H9 (cell line): ENCODE results near the gene KIF1A. TPM values are rescaled to one million over a fixed set of nuclear protein-coding genes. Genes with fewer than 3 reads are reported as not detected.

ENCODE experiments used
- DNase-seq: peaks from one replicate; pipeline ENCODE4 v3.0.0-alpha.2; 2017
- H2AFZ ChIP-seq: one replicate; pipeline ENCODE4 v1.6.1; 2013; ENCODE audit warnings: mild to moderate bottlenecking, low read length, control low read depth, moderate library complexity
- H2AK5ac ChIP-seq: 2 replicates; pipeline ENCODE4 v1.6.1; 2013; ENCODE audit warnings: low read length, control low read depth, mixed read lengths; ENCODE audit not compliant: insufficient read length
- H2BK120ac ChIP-seq: one replicate; pipeline ENCODE4 v1.6.1; 2013; ENCODE audit warnings: low read depth, mild to moderate bottlenecking, low read length, control low read depth, inconsistent platforms; ENCODE audit not compliant: poor library complexity, severe bottlenecking
- H2BK12ac ChIP-seq: 2 replicates; pipeline ENCODE4 v1.6.1; 2013; ENCODE audit warnings: low read length, control low read depth, mixed read lengths, low read depth; ENCODE audit not compliant: insufficient read length
- H2BK15ac ChIP-seq: 2 replicates; pipeline ENCODE4 v1.6.1; 2013; ENCODE audit warnings: low read depth, low read length, control low read depth
- H2BK20ac ChIP-seq: one replicate; pipeline ENCODE4 v1.6.1; 2013; ENCODE audit warnings: low read depth, mild to moderate bottlenecking, low read length, control low read depth, inconsistent platforms; ENCODE audit not compliant: poor library complexity, severe bottlenecking
- H2BK5ac ChIP-seq: 2 replicates; pipeline ENCODE4 v1.6.1; 2013; ENCODE audit warnings: low read length, control low read depth, mixed read lengths; ENCODE audit not compliant: insufficient read length
- H3K14ac ChIP-seq: 2 replicates; pipeline ENCODE4 v1.6.1; 2013; ENCODE audit warnings: low read length, control low read depth; ENCODE audit not compliant: insufficient read depth
- H3K18ac ChIP-seq: 2 replicates; pipeline ENCODE4 v1.6.1; 2013; ENCODE audit warnings: low read depth, mild to moderate bottlenecking, mixed read lengths, low read length, control low read depth; ENCODE audit not compliant: insufficient read length
- H3K23ac ChIP-seq: 2 replicates; pipeline ENCODE4 v1.6.1; 2013; ENCODE audit warnings: low read length, control low read depth, mixed read lengths, low read depth; ENCODE audit not compliant: insufficient read length
- H3K23me2 ChIP-seq: 2 replicates; pipeline ENCODE4 v1.6.1; 2013; ENCODE audit warnings: low read depth, mild to moderate bottlenecking, mixed read lengths, low read length, control low read depth; ENCODE audit not compliant: insufficient read length, poor library complexity, severe bottlenecking
- H3K27ac ChIP-seq: 2 replicates; pipeline ENCODE4 v1.5.1; 2013; ENCODE audit warnings: low read length, control low read depth, mixed read lengths, low read depth; ENCODE audit not compliant: insufficient read length
- H3K27me3 ChIP-seq: 2 replicates; pipeline ENCODE4 v1.6.1; 2013; ENCODE audit warnings: low read length, control low read depth, inconsistent platforms; ENCODE audit not compliant: insufficient read depth
- H3K4ac ChIP-seq: 2 replicates; pipeline ENCODE4 v1.6.1; 2013; ENCODE audit warnings: low read depth, mild to moderate bottlenecking, control low read depth, inconsistent platforms, low read length, moderate library complexity
- H3K4me1 ChIP-seq: 2 replicates; pipeline ENCODE4 v1.6.1; 2013; ENCODE audit warnings: low read length, control low read depth, inconsistent platforms; ENCODE audit not compliant: insufficient read depth
- H3K4me2 ChIP-seq: 2 replicates; pipeline ENCODE4 v1.6.1; 2013; ENCODE audit warnings: low read length, control low read depth, mixed read lengths; ENCODE audit not compliant: insufficient read length, insufficient read depth
- H3K56ac ChIP-seq: 2 replicates; pipeline ENCODE4 v1.6.1; 2013; ENCODE audit warnings: low read depth, mild to moderate bottlenecking, mixed read lengths, low read length, control low read depth; ENCODE audit not compliant: insufficient read length
- H3K79me1 ChIP-seq: 2 replicates; pipeline ENCODE4 v1.6.1; 2013; ENCODE audit warnings: low read depth, mild to moderate bottlenecking, moderate library complexity, low read length, control low read depth, inconsistent platforms; ENCODE audit not compliant: insufficient read depth, poor library complexity, severe bottlenecking
- H3K79me2 ChIP-seq: 2 replicates; pipeline ENCODE4 v1.6.1; 2013; ENCODE audit warnings: low read length, control low read depth, inconsistent platforms; ENCODE audit not compliant: insufficient read depth
- H3K9ac ChIP-seq: 2 replicates; pipeline ENCODE4 v1.6.1; 2013; ENCODE audit warnings: low read length, control low read depth, mixed read lengths; ENCODE audit not compliant: insufficient read length; ENCODE audit errors: extremely low read depth
- H3K9me3 ChIP-seq: one replicate; pipeline ENCODE4 v1.6.1; 2013; ENCODE audit warnings: low read depth, low read length, inconsistent platforms; ENCODE audit not compliant: control insufficient read depth
- H3T11ph ChIP-seq: one replicate; pipeline ENCODE4 v1.6.1; 2013; ENCODE audit warnings: mild to moderate bottlenecking, low read length, control low read depth, inconsistent platforms
- H4K20me1 ChIP-seq: one replicate; pipeline ENCODE4 v1.6.1; 2013; ENCODE audit not compliant: control insufficient read depth, insufficient read length, insufficient read depth
- H4K5ac ChIP-seq: 2 replicates; pipeline ENCODE4 v1.6.1; 2013; ENCODE audit warnings: low read depth, mild to moderate bottlenecking, mixed read lengths, low read length, control low read depth; ENCODE audit not compliant: insufficient read length
- H4K8ac ChIP-seq: replicated peaks from 2 replicates; pipeline ENCODE4 v1.6.1; 2013; ENCODE audit warnings: low read length, control low read depth, mixed read lengths, low read depth; ENCODE audit not compliant: insufficient read length
- H4K91ac ChIP-seq: 2 replicates; pipeline ENCODE4 v1.6.1; 2013; ENCODE audit warnings: low read depth, mild to moderate bottlenecking, moderate library complexity, mixed read lengths, low read length, control low read depth; ENCODE audit not compliant: insufficient read length
- H3K27ac Mint-ChIP-seq, 3 experiments: 2 replicates in 2 of 3; 3 replicates in 1 of 3; pipeline ENCODE4 v1.8.0; 2020 to 2021; ENCODE audit warnings: mixed read lengths in 3 of 3, mild to moderate bottlenecking in 1 of 3, moderate library complexity in 1 of 3
- H3K27me3 Mint-ChIP-seq: 2 replicates; pipeline ENCODE4 v1.8.0; 2021; ENCODE audit warnings: low read depth, mild to moderate bottlenecking, moderate library complexity, mixed read lengths
- H3K36me3 Mint-ChIP-seq, 3 experiments: 2 replicates in 2 of 3; 3 replicates in 1 of 3; pipeline ENCODE4 v1.8.0; 2020 to 2021; ENCODE audit warnings: low read depth in 3 of 3, mixed read lengths in 3 of 3; ENCODE audit not compliant: insufficient read depth in 1 of 3
- H3K4me1 Mint-ChIP-seq, 2 experiments: 2 replicates each; pipeline ENCODE4 v1.8.0; 2020; ENCODE audit warnings: mixed read lengths in 2 of 2
- H3K4me3 Mint-ChIP-seq, 2 experiments: 2 replicates in 1 of 2; 3 replicates in 1 of 2; pipeline ENCODE4 v1.8.0; 2020 to 2021; ENCODE audit warnings: mild to moderate bottlenecking in 2 of 2, mixed read lengths in 2 of 2, moderate library complexity in 1 of 2
- H3K9me3 Mint-ChIP-seq, 2 experiments: 2 replicates in 1 of 2; 3 replicates in 1 of 2; pipeline ENCODE4 v1.8.0; 2020; ENCODE audit warnings: mild to moderate bottlenecking in 2 of 2, mixed read lengths in 2 of 2, moderate library complexity in 1 of 2
- WGBS: extraction: QIAGEN DNeasy Blood & Tissue Kit; methylation state at CpG from one replicate; pipeline ENCODE4 v1.1.7; 2013; ENCODE audit warnings: missing lambda C conversion rate, low lambda C conversion rate, mixed read lengths; ENCODE audit not compliant: insufficient read length; ENCODE audit errors: extremely low coverage; 5-methylcytosine and 5-hydroxymethylcytosine counted together
- total RNA-seq: library from RNA; stranded (reverse); gene quantifications from 2 replicates; pipeline ENCODE4 v1.2.1, GENCODE V29; 2021
- TF ChIP-seq, protein P1 (sequence below): fragments of 200-600 bp; sonication (generic); conservative IDR thresholded peaks from 3 replicates; pipeline ENCODE4 v1.8.0; 2021; ENCODE audit warnings: antibody characterized with exemption, mild to moderate bottlenecking

Gene KIF1A
- total RNA-seq, 1 experiment from 2014 or later, result 204 TPM

DNA sequence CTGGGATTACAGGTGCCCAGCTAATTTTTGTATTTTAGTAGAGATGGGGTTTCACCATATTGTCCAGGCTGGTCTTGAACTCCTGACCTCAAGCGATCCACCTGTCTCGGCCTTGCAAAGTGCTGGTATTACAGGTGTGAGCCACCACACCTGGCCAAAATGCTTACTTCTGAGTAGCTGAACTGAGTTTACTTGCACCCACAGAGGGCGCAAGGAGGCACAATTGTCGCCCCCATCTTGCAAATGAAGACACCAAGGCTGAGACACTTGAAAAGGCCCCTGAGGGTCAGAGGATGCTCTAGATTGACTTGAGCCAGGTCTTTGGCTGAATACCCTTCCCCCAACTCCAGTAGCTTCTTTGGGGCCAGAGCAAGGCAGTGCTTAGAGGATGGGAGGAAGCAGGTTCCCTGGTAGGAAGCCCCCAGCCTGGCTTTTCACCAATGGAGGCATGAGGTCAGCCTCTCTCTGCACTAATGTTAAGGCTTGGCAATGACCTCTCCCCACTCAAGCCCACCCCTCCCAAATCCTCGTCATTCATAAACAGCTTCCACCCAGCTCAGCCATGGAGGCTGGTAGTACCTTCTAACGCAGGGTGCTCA, 14.5 kb upstream of the KIF1A start:
- Histone ChIP-seq H3K23me2 (peaks cover 6% of the 10 kb centered on the region), H4K5ac (no peak overlapping the region), H3K79me2 (no peaks in the 10 kb centered on the region), H4K91ac (no peak overlapping the region), H3T11ph (no peak overlapping the region), H2AK5ac (no peak overlapping the region), H3K4ac (no peak overlapping the region), H4K8ac (no peak overlapping the region), H2BK20ac (no peak overlapping the region), H3K9me3 (no peaks in the 10 kb centered on the region), H3K9ac (no peak overlapping the region), H3K18ac (no peak overlapping the region), H4K20me1 (no peaks in the 10 kb centered on the region), H2BK120ac (no peak overlapping the region), H3K4me2 (no peak overlapping the region), H3K56ac (no peak overlapping the region), H2BK12ac (no peak overlapping the region), H3K27me3 (peaks cover 2% of the 10 kb centered on the region), H3K27ac (no peak overlapping the region), H2BK5ac (no peak overlapping the region), H3K14ac (no peak overlapping the region), H3K4me1 (no peaks in the 10 kb centered on the region), H2BK15ac (no peak overlapping the region), H3K79me1 (no peaks in the 10 kb centered on the region), H3K23ac (no peak overlapping the region), H2AFZ (no peak overlapping the region)
- no CpG with 5 or more reads among the region's 6 CpGs for WGBS
- no peak overlapping the region for H3K27ac Mint-ChIP-seq
- H3K4me1 Mint-ChIP-seq, result peaks cover 2 to 7% of the 10 kb centered on the region in 2 experiments
- H3K9me3 Mint-ChIP-seq, result no peaks in the 10 kb centered on the region
- H3K36me3 Mint-ChIP-seq, result no peaks in the 10 kb centered on the region; a peak in 1 of 7 replicates
- no peak overlapping the region for H3K4me3 Mint-ChIP-seq
- DNase-seq, result no peak
- TF ChIP-seq, protein P1, sequence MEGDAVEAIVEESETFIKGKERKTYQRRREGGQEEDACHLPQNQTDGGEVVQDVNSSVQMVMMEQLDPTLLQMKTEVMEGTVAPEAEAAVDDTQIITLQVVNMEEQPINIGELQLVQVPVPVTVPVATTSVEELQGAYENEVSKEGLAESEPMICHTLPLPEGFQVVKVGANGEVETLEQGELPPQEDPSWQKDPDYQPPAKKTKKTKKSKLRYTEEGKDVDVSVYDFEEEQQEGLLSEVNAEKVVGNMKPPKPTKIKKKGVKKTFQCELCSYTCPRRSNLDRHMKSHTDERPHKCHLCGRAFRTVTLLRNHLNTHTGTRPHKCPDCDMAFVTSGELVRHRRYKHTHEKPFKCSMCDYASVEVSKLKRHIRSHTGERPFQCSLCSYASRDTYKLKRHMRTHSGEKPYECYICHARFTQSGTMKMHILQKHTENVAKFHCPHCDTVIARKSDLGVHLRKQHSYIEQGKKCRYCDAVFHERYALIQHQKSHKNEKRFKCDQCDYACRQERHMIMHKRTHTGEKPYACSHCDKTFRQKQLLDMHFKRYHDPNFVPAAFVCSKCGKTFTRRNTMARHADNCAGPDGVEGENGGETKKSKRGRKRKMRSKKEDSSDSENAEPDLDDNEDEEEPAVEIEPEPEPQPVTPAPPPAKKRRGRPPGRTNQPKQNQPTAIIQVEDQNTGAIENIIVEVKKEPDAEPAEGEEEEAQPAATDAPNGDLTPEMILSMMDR, result peak; percentile 36; the same call in 2 of the 3 replicates
- H3K27me3 Mint-ChIP-seq, result peaks cover 47% of the 10 kb centered on the region
